ENCODE measurements around the gene PDPN. TPM values are rescaled to one million over a fixed set of nuclear protein-coding genes. Genes with fewer than 3 reads are reported as not detected.

Gene PDPN
- total and polyA plus RNA-seq, 10 donors: 0.09 to 1.9 (median 0.38) TPM; not detected in 4

DNA sequence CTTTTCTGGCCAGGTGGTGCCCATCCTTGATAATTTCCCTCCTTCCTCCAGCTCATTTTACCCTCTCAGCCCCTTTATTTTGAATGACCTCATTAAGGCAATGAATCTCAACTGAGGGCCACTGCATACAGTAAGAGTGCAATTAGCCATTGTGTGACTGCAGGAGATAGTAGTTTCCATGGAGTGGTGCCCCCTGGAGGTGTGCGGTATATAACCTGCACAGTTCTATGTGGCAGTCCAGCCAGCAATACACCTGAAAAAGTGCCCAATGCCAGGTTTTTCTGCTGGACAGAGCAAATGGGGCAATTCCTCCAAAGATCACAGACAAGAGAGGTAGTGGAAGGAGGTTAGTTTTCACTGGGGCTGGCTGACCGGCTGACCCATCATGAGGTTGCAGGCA is 43.9 kb upstream of the PDPN start:
- no peak for DNase-seq
- H3K36me3 ChIP-seq: no peaks in the 10 kb centered on the region
- TF ChIP-seq POLR2AphosphoS5 (IDR thresholded peaks at IDR 0.05): no peak
- no peak for TF ChIP-seq POLR2A (IDR thresholded peaks at IDR 0.05)
- TF ChIP-seq, protein P1, sequence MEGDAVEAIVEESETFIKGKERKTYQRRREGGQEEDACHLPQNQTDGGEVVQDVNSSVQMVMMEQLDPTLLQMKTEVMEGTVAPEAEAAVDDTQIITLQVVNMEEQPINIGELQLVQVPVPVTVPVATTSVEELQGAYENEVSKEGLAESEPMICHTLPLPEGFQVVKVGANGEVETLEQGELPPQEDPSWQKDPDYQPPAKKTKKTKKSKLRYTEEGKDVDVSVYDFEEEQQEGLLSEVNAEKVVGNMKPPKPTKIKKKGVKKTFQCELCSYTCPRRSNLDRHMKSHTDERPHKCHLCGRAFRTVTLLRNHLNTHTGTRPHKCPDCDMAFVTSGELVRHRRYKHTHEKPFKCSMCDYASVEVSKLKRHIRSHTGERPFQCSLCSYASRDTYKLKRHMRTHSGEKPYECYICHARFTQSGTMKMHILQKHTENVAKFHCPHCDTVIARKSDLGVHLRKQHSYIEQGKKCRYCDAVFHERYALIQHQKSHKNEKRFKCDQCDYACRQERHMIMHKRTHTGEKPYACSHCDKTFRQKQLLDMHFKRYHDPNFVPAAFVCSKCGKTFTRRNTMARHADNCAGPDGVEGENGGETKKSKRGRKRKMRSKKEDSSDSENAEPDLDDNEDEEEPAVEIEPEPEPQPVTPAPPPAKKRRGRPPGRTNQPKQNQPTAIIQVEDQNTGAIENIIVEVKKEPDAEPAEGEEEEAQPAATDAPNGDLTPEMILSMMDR (IDR thresholded peaks at IDR 0.05 in 8 of 11, conservative IDR thresholded peaks at IDR 0.05 in 3 of 11): no peak
- intact Hi-C loops (cut with DNase I; ENCODE audit: low total_unique reads): no loop called here
- H3K9me3 ChIP-seq: no peaks in the 10 kb centered on the region
- H3K27ac ChIP-seq: no peak overlapping the region
- WGBS, 5 donors: 94 to 97% (median 95%) methylated on average over 2 of the region's 2 CpGs
- peaks cover 0 to 30% (median 0%) of the 10 kb centered on the region in 7 donors for H3K27me3 ChIP-seq (replicated peaks in 1 of 7)
- no peak overlapping the region for H3K4me3 ChIP-seq
- H3K4me1 ChIP-seq: no peaks in the 10 kb centered on the region

DNA sequence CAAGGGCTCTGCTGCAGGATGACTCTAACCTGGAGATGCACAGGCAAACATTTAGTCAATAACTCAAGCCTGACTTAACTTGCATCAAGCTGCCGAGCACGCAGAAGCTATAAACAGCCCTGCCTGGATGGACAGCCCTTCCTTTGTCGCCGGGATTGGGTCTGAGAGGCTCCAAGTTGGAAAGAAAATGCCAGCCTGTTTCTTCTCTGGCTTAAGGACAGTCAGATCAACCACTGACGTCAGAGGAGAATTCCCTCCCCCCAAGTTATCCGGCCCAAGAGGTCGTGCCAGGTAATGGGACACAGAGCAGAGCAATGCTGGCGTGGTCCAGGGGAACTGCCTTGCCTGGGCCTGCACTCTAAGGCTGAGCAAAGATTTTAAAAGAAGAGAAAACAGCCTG is 42.8 kb upstream of the PDPN start:
- Histone ChIP-seq H3K9me3 (no peaks in the 10 kb centered on the region), H3K27ac (no peak overlapping the region), H3K36me3 (no peaks in the 10 kb centered on the region), H3K27me3 (replicated peaks in 1 of 7) (peaks cover 0 to 31% (median 0%) of the 10 kb centered on the region in 7 donors), H3K4me1 (no peaks in the 10 kb centered on the region), H3K4me3 (no peak overlapping the region)
- intact Hi-C loops (cut with DNase I; ENCODE audit: low total_unique reads): no loop called here
- no peak for DNase-seq
- 76 to 85% (median 80%) methylated on average over 6 to 8 of the region's 8 CpGs for WGBS, 5 donors
- no peak for TF ChIP-seq POLR2A (IDR thresholded peaks at IDR 0.05)
- TF ChIP-seq, protein P1 (IDR thresholded peaks at IDR 0.05 in 8 of 11, conservative IDR thresholded peaks at IDR 0.05 in 3 of 11): no peak
- TF ChIP-seq POLR2AphosphoS5 (IDR thresholded peaks at IDR 0.05): no peak

DNA sequence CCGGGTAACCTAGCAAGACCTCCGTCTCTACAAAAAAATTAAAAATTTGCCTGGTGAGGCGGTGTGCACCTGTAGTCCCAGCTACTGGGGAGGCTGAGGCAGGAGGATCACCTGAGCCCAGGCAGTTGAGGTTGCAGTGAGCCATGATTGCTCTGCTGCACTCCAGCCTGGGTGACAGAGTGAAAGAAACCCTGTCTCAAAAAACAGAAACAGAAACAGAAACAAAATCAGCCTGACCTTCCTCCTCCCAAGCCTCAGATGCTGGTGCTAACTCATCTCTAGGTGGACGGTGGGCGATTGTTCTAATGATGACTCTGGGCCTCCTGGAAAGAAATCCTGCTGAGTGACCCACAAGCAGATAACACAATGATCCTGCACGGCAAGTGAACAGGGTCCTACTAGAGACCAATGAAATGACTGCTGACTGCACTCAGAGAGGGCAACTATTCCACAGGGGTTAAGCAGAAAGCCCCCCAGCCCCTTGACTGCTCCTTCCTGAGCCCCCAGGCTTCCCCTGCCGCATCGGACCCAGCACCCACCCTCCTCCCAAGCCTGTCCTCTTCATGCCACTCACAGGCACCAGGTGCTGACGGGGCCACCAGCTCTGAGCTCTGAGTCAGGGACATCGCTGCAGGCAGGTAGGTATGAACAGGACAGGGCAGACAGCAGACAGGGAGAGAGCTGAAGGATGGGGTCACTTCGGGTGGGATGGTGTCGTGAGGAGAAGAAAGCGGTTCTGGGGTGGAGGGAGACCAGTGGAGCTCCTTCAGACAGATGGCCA is 42.0 kb upstream of the PDPN start:
- H3K27ac ChIP-seq: no peak overlapping the region
- H3K9me3 ChIP-seq: no peaks in the 10 kb centered on the region
- DNase-seq: no peak
- H3K4me3 ChIP-seq: no peak overlapping the region
- TF ChIP-seq POLR2AphosphoS5 (IDR thresholded peaks at IDR 0.05) (no peak), POLR2A (IDR thresholded peaks at IDR 0.05) (no peak)
- TF ChIP-seq, protein P1 (IDR thresholded peaks at IDR 0.05 in 8 of 11, conservative IDR thresholded peaks at IDR 0.05 in 3 of 11): no peak
- intact Hi-C loops (cut with DNase I; ENCODE audit: low total_unique reads): no loop called here
- 75 to 88% (median 86%) methylated on average over 13 of the region's 13 CpGs for WGBS, 5 donors
- peaks cover 0 to 30% (median 0%) of the 10 kb centered on the region in 7 donors for H3K27me3 ChIP-seq (replicated peaks in 1 of 7)
- H3K4me1 ChIP-seq: no peaks in the 10 kb centered on the region
- no peaks in the 10 kb centered on the region for H3K36me3 ChIP-seq

DNA sequence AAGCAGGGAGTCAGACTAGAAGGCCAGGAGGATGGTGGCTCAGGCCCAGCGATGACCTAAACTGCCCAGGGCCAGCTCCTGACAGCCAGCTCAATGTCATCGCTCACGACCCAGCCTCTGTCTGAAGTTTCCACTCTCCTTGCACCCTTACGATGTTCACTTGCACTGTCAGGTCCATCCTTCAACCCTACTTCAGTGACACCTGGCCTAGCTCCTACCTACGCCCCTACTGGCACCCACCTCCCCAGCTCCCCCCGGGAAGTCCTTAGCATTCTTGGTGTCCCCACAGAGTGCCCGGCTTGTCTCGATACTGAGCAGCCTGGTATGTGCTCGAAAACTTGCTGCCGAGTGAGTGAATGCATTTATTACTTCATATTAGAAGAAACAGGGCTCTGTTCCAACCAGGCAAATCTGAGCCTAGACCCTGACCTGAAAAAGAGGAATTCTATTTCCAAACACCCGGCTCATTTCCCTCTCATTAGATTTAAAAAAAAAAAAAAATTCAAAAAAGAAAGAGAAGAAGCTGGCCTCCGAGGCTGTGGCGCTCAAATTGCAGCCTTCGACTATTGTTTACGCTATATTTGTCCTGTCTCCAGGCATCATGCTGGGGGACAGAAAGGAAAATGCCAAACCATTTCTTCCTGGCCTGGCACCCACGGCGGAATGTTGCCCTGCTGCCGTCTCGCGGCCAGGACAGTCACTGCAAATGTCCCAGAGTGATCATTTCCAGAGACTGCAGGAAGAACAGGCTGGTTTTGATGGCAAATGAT is 40.0 kb upstream of the PDPN start:
- no peak for DNase-seq
- intact Hi-C loops (cut with DNase I; ENCODE audit: low total_unique reads): no loop called here
- Histone ChIP-seq H3K4me1 (no peaks in the 10 kb centered on the region), H3K9me3 (no peaks in the 10 kb centered on the region), H3K27ac (no peak overlapping the region), H3K27me3 (replicated peaks in 1 of 7) (peaks cover 0 to 40% (median 0%) of the 10 kb centered on the region in 7 donors), H3K36me3 (no peaks in the 10 kb centered on the region), H3K4me3 (no peak overlapping the region)
- TF ChIP-seq POLR2A (IDR thresholded peaks at IDR 0.05): no peak
- TF ChIP-seq POLR2AphosphoS5 (IDR thresholded peaks at IDR 0.05): no peak
- WGBS, 5 donors: 60 to 67% (median 65%) methylated on average over 17 to 20 of the region's 20 CpGs
